HepG2 (cell line): ENCODE data around the gene EPHX1. TPM values are rescaled to one million over a fixed set of nuclear protein-coding genes. Genes with fewer than 3 reads are reported as not detected.

Experiments
- ATAC-seq: fragments of 200-7000 bp; cut with Tn5 transposase; 3 replicates; pipeline ENCODE4 v1.9.1; 2020; ENCODE audit warnings: mild to moderate bottlenecking, moderate library complexity
- Bru-seq: library from RNA; stranded (reverse); fragments of 400-500 nt; gene quantifications from one replicate; lab custom pipeline; 2021; lab: Mats Ljungman, UMichigan
- BruChase-seq, 2 experiments: library from RNA; stranded (reverse); fragments of 400-500 nt; gene quantifications; one replicate each; lab custom pipeline; 2021; lab: Mats Ljungman, UMichigan
- BruUV-seq: library from RNA; stranded (reverse); fragments of 400-500 nt; replicated peaks from 2 replicates; lab custom pipeline; 2021; lab: Mats Ljungman, UMichigan
- CTCF ChIA-PET: fragments of 300-600 bp; formaldehyde crosslinking; extraction: SDS; loops from one replicate; lab custom pipeline; 2021; ENCODE audit warnings: low total read pairs, inconsistent platforms, low intra/inter-chr PET ratio; lab: Yijun Ruan, JAX
- POLR2A ChIA-PET: fragments of 350-600 bp; sonication (Branson Sonifier 250); formaldehyde crosslinking; loops from one replicate; lab custom pipeline; 2020; ENCODE audit warnings: antibody characterized with exemption, inconsistent platforms; lab: Yijun Ruan, JAX
- DNase-seq: peaks from one replicate; pipeline ENCODE4 v3.0.0-alpha.2; 2015; ENCODE audit warnings: low spot score
- FAIRE-seq: peaks from 3 replicates; lab custom pipeline; 2011; peaks lifted over from hg19 to GRCh38; lab: Jason Lieb, UNC
- H2AFZ ChIP-seq: one replicate; pipeline ENCODE4 v1.6.1; 2011; ENCODE audit warnings: low read length, inconsistent platforms
- H3K27ac ChIP-seq: fragments of 300-600 bp; 3 replicates; pipeline ENCODE4 v1.8.0; 2011; ENCODE audit warnings: mixed run types, mild to moderate bottlenecking, mixed read lengths, low read length, inconsistent platforms; ENCODE audit not compliant: insufficient read depth; ENCODE audit errors: extremely low read length
- H3K27me3 ChIP-seq, 2 experiments: fragments of 200-600 bp in 1 of 2; 2 replicates in 1 of 2; 3 replicates in 1 of 2; pipeline versions ENCODE4 v1.6.0 to v1.8.0; 2011; ENCODE audit warnings: low read length in 2 of 2, mild to moderate bottlenecking in 2 of 2, moderate library complexity in 2 of 2, inconsistent platforms in 1 of 2; ENCODE audit not compliant: insufficient read depth in 2 of 2, control insufficient read depth in 1 of 2
- H3K36me3 ChIP-seq, 2 experiments: fragments of 200-600 bp in 1 of 2; replicated peaks in 1 of 2; 2 replicates in 1 of 2; 3 replicates in 1 of 2; pipeline versions ENCODE4 v1.5.1 to v1.8.0; 2011; ENCODE audit warnings: low read length in 2 of 2, inconsistent platforms in 1 of 2; ENCODE audit not compliant: insufficient read depth in 2 of 2, control insufficient read depth in 1 of 2
- H3K4me1 ChIP-seq: 2 replicates; pipeline ENCODE4 v1.5.1; 2012; ENCODE audit warnings: low read length, inconsistent platforms; ENCODE audit not compliant: insufficient read depth
- H3K4me2 ChIP-seq: 2 replicates; pipeline ENCODE4 v1.6.0; 2011; ENCODE audit warnings: low read depth, low read length, inconsistent platforms
- H3K4me3 ChIP-seq, 3 experiments: fragments of 200-600 bp in 1 of 3; sonication (generic), shearing (Covaris generic) in 1 of 3; replicated peaks in 1 of 3; 2 replicates each; pipeline ENCODE4 v1.5.1; 2011 to 2016; ENCODE audit warnings: low read length in 3 of 3, inconsistent platforms in 2 of 3, low read depth in 2 of 3, mild to moderate bottlenecking in 2 of 3, control low read depth in 1 of 3, mixed read lengths in 1 of 3; ENCODE audit not compliant: insufficient read depth in 1 of 3
- H3K79me2 ChIP-seq: one replicate; pipeline ENCODE4 v1.6.1; 2011; ENCODE audit warnings: low read length, inconsistent platforms; ENCODE audit not compliant: insufficient read depth
- H3K9ac ChIP-seq: 2 replicates; pipeline ENCODE4 v1.6.0; 2011; ENCODE audit warnings: mild to moderate bottlenecking, low read depth, low read length, inconsistent platforms; ENCODE audit not compliant: insufficient read depth
- H3K9me3 ChIP-seq: 2 replicates; pipeline ENCODE4 v1.5.1; 2012; ENCODE audit warnings: mild to moderate bottlenecking, low read length
- H4K20me1 ChIP-seq: 2 replicates; pipeline ENCODE4 v1.6.0; 2011; ENCODE audit warnings: inconsistent platforms, mild to moderate bottlenecking, low read length, moderate library complexity; ENCODE audit not compliant: insufficient read depth
- HIVEP1 ChIP-seq: sonication (generic); formaldehyde crosslinking; IDR thresholded peaks from 2 replicates; pipeline ENCODE4 v1.4.0; 2020; ENCODE audit warnings: mild to moderate bottlenecking, missing genetic modification reagents
- KDM2A ChIP-seq: sonication (generic); formaldehyde crosslinking; IDR thresholded peaks from 2 replicates; pipeline ENCODE4 v1.4.0; 2020; ENCODE audit warnings: low read depth, missing genetic modification reagents, borderline replicate concordance
- MED1 ChIP-seq: sonication (generic); formaldehyde crosslinking; IDR thresholded peaks from 2 replicates; pipeline ENCODE4 v1.4.0; 2020; ENCODE audit warnings: missing genetic modification reagents
- POLR2A ChIP-seq, 2 experiments: IDR thresholded peaks; 2 replicates each; pipeline ENCODE4 v1.6.1; 2011; ENCODE audit warnings: low read depth in 2 of 2, low read length in 2 of 2, mild to moderate bottlenecking in 1 of 2, moderate library complexity in 1 of 2; ENCODE audit not compliant: insufficient read depth in 1 of 2
- RARA ChIP-seq: IDR thresholded peaks from 2 replicates; pipeline ENCODE4 v1.6.1; 2016; ENCODE audit warnings: missing genetic modification reagents, missing compliant biosample characterization
- RXRB ChIP-seq: IDR thresholded peaks from 2 replicates; pipeline ENCODE4 v1.6.1; 2016; ENCODE audit warnings: borderline replicate concordance, missing genetic modification reagents, missing compliant biosample characterization
- STAG1 ChIP-seq: sonication (generic); formaldehyde crosslinking; IDR thresholded peaks from 2 replicates; pipeline ENCODE4 v1.4.0; 2020; ENCODE audit warnings: missing genetic modification reagents
- TP53 ChIP-seq: sonication (generic); formaldehyde crosslinking; conservative IDR thresholded peaks from 2 replicates; pipeline ENCODE4 v1.4.0; 2020; ENCODE audit warnings: missing genetic modification reagents
- ZNF224 ChIP-seq: sonication (generic); formaldehyde crosslinking; IDR thresholded peaks from 2 replicates; pipeline ENCODE4 v1.5.0; 2020; ENCODE audit warnings: mild to moderate bottlenecking, missing genetic modification reagents
- ZNF549 ChIP-seq: sonication (generic); formaldehyde crosslinking; IDR thresholded peaks from 2 replicates; pipeline ENCODE4 v1.5.0; 2020; ENCODE audit warnings: missing genetic modification reagents
- ZNF879 ChIP-seq: sonication (generic); formaldehyde crosslinking; IDR thresholded peaks from 2 replicates; pipeline ENCODE4 v1.8.1; 2023; ENCODE audit warnings: missing genetic modification reagents
- WGBS: methylation state at CpG from one replicate; pipeline ENCODE4 v1.1.6; 2017; ENCODE audit warnings: low lambda C conversion rate; 5-methylcytosine and 5-hydroxymethylcytosine counted together
- in situ Hi-C: cut with HindIII; loops from 2 replicates; pipeline ENCODE4 v1.10.0; 2017; ENCODE audit warnings: low pct_unique_long_range_greater_than_20kb; ENCODE audit not compliant: extremely low pct_ligation_motif_present
- intact Hi-C: fragments of 100-400 bp; cut with micrococcal nuclease; formaldehyde crosslinking; loops from one replicate; pipeline ENCODE4 v1.10.0; 2022; ENCODE audit not compliant: unreplicated experiment
- long read RNA-seq, 2 experiments: library from RNA in 1 of 2; library from polyadenylated mRNA in 1 of 2; stranded (forward) in 1 of 2; unstranded in 1 of 2; transcript quantifications; one replicate each; pipeline ENCODE4 v2.0.0, GENCODE V29; 2019 to 2022
- polyA minus RNA-seq, 3 experiments: library from RNA; depleted of rRNA, polyadenylated mRNA; stranded (reverse); fragments of >200 nt; gene quantifications; 2 replicates each; pipeline ENCODE4 v1.2.3, GENCODE V29; 2011; ENCODE audit warnings: low replicate concordance in 1 of 3
- polyA plus RNA-seq, 8 experiments: library from polyadenylated mRNA; depleted of rRNA in 3 of 8; stranded (reverse) in 7 of 8; unstranded in 1 of 8; fragments of >200 nt; fragmentation: Illumina TruSeq in 4 of 8; extraction: Trizol in 4 of 8; gene quantifications; 2 replicates each; pipeline versions ENCODE4 v1.2.1 to v1.2.3, GENCODE V29; 2011 to 2016; ENCODE audit warnings: low read depth in 4 of 8, missing spikeins in 1 of 8, mixed read lengths in 1 of 8; ENCODE audit not compliant: insufficient read depth in 1 of 8
- total RNA-seq, 5 experiments: library from RNA; depleted of rRNA; stranded (reverse); fragments of >200 nt; fragmentation: Illumina TruSeq; extraction: Trizol; gene quantifications; 2 replicates each; pipeline ENCODE4 v1.2.3, GENCODE V29; 2016; ENCODE audit warnings: low read depth in 1 of 5
- TF ChIP-seq, protein P1 (sequence below): sonication (generic); formaldehyde crosslinking; IDR thresholded peaks from 2 replicates; pipeline ENCODE4 v1.4.0; 2020; ENCODE audit warnings: mild to moderate bottlenecking, missing genetic modification reagents
- TF ChIP-seq, protein P2 (sequence below): sonication (generic); formaldehyde crosslinking; IDR thresholded peaks from 2 replicates; pipeline ENCODE4 v1.5.1; 2020; ENCODE audit warnings: mild to moderate bottlenecking, missing genetic modification reagents, moderate library complexity

Gene EPHX1
- total RNA-seq (2016; rRNA removed; fragmentation: Illumina TruSeq; extraction: Trizol) (28.8 and 36.5 TPM in 2 replicates), polyA plus RNA-seq (2011; rRNA removed) (27.7 and 38.3 TPM in 2 replicates), polyA minus RNA-seq (2011; rRNA and poly(A)+ RNA removed; ENCODE audit: low replicate concordance) (20.7 and 23.4 TPM in 2 replicates), Bru-seq, nascent RNA (percentile 69 among the genes with signal in this experiment), BruChase-seq, experiment 1, labeled RNA remaining after a 6-hour chase (percentile 61 among the genes with signal in this experiment), BruChase-seq, experiment 2, labeled RNA remaining after a 2-hour chase (percentile 62 among the genes with signal in this experiment)
- total RNA-seq (2016; cell fraction: cytosol; rRNA removed; fragmentation: Illumina TruSeq; extraction: Trizol; ENCODE audit: low read depth) = 20.0 and 23.1 TPM in 2 replicates
- 20.9 and 35.8 TPM in 2 replicates for total RNA-seq (2016; cell fraction: insoluble cytoplasmic fraction; rRNA removed; fragmentation: Illumina TruSeq; extraction: Trizol)
- 36.4 and 40.0 TPM in 2 replicates for total RNA-seq (2016; cell fraction: membrane; rRNA removed; fragmentation: Illumina TruSeq; extraction: Trizol)
- 48.7 and 54.7 TPM in 2 replicates for total RNA-seq (2016; cell fraction: nucleus; rRNA removed; fragmentation: Illumina TruSeq; extraction: Trizol)
- polyA plus RNA-seq (2011; cell fraction: cytosol; rRNA removed) = 18.6 and 23.4 TPM in 2 replicates
- 29.6 and 32.2 TPM in 2 replicates for polyA plus RNA-seq (2011; cell fraction: nucleus; rRNA removed)
- polyA plus RNA-seq (2012) = 80.6 and 134 TPM in 2 replicates
- 67.8 and 68.1 TPM in 2 replicates for polyA plus RNA-seq (2016; cell fraction: cytosol; fragmentation: Illumina TruSeq; extraction: Trizol; ENCODE audit: low read depth)
- polyA plus RNA-seq (2016; cell fraction: insoluble cytoplasmic fraction; fragmentation: Illumina TruSeq; extraction: Trizol; ENCODE audit: low read depth) = 43.8 and 55.8 TPM in 2 replicates
- polyA plus RNA-seq (2016; cell fraction: membrane; fragmentation: Illumina TruSeq; extraction: Trizol; ENCODE audit: low read depth) = 77.2 and 87.4 TPM in 2 replicates
- 134 and 141 TPM in 2 replicates for polyA plus RNA-seq (2016; cell fraction: nucleus; fragmentation: Illumina TruSeq; extraction: Trizol; ENCODE audit: insufficient read depth, low read depth)
- 21.0 and 23.9 TPM in 2 replicates for polyA minus RNA-seq (2011; cell fraction: cytosol; rRNA and poly(A)+ RNA removed)
- 15.3 and 18.4 TPM in 2 replicates for polyA minus RNA-seq (2011; cell fraction: nucleus; rRNA and poly(A)+ RNA removed)
- long read RNA-seq, experiment 1, transcript EPHX1-201 (9 exons, 1,660 nt) = major isoform, 6 of 8 reads
- long read RNA-seq, experiment 1, partial matches to known transcripts = 1 of 8 reads
- long read RNA-seq, experiment 1, other reads (novel, unspliced or antisense) = 1 of 8 reads
- long read RNA-seq, experiment 2, transcript EPHX1-206 (9 exons, 1,789 nt) = minor isoform, 20 of 404 reads
- long read RNA-seq, experiment 2, transcript EPHX1-201 (9 exons, 1,660 nt) = major isoform, 216 of 404 reads
- long read RNA-seq, experiment 2, transcript EPHX1-202 (9 exons, 1,780 nt) = minor isoform, 18 of 404 reads
- long read RNA-seq, experiment 2, partial matches to known transcripts = 123 of 404 reads
- long read RNA-seq, experiment 2, other reads (novel, unspliced or antisense) = 27 of 404 reads

DNA sequence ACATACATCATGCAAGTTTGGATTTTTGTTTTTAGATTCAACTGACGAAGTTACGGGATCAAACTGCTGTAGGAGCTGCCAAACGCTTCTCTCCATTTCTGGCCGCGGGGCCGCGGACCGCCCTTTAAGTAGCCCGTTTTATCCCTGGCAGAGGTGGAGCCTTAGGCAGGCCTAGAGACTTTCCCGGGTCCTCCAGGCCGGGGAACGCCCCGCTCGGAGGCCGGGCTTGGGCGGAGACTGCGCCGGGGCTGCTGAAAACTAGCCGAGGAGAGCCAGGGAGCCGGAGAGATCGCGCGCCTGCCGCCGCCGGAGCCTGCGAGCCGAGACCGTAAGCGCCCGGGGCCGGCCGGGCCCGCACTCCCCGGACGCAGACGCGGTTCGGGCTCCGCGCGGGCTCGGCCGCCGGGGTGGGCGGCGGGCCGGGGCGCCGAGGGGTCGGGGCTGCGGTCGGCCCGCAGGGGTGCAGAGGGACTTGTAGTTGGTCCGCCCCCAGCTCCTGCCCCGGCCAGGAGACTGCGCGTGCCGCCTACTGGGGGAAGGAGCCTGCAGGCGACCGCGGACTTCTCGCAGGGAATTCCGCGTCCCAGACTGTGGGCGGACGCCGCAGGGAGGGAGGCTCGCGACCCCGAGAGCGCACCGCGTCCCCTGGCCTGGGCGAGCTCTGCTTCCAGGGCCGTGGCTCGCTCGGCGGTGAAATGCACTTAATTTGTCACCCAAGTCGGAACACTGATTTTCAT, at the start of gene EPHX1:
Gene EPHX1, plus strand, starts transcription at position 283 of the 737 bp plus-strand sequence. CDS start 18,606 bp downstream, outside the sequence.
- POLR2A ChIA-PET = interaction anchor here (0.5 to 6.3 kb wide), 7 partner anchors 11 to 324 kb away, joined by 3 to 87 read pairs (median 5); partner anchors contain the start of genes SRP9 and TMEM63A
- WGBS = 0% methylated on average over 10 of the region's 80 CpGs
- peak; percentile 24; the same call in 1 of the 2 replicates for TF ChIP-seq MED1 (CRISPR knock-in tag)
- TF ChIP-seq ZNF879 (CRISPR knock-in tag) = peak; percentile 39; the same call in 1 of the 2 replicates
- 0 out of 2 replicates have a peak, but pooled peaks have one; percentile 23 for TF ChIP-seq KDM2A (CRISPR knock-in tag)
- no peak for TF ChIP-seq ZNF549 (CRISPR knock-in tag)
- no peak for TF ChIP-seq RXRB (CRISPR knock-in tag)
- TF ChIP-seq, protein P1, sequence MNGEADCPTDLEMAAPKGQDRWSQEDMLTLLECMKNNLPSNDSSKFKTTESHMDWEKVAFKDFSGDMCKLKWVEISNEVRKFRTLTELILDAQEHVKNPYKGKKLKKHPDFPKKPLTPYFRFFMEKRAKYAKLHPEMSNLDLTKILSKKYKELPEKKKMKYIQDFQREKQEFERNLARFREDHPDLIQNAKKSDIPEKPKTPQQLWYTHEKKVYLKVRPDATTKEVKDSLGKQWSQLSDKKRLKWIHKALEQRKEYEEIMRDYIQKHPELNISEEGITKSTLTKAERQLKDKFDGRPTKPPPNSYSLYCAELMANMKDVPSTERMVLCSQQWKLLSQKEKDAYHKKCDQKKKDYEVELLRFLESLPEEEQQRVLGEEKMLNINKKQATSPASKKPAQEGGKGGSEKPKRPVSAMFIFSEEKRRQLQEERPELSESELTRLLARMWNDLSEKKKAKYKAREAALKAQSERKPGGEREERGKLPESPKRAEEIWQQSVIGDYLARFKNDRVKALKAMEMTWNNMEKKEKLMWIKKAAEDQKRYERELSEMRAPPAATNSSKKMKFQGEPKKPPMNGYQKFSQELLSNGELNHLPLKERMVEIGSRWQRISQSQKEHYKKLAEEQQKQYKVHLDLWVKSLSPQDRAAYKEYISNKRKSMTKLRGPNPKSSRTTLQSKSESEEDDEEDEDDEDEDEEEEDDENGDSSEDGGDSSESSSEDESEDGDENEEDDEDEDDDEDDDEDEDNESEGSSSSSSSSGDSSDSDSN (CRISPR knock-in tag) = peak; percentile 93
- no peak for TF ChIP-seq TP53 (CRISPR knock-in tag)
- TF ChIP-seq, protein P2, sequence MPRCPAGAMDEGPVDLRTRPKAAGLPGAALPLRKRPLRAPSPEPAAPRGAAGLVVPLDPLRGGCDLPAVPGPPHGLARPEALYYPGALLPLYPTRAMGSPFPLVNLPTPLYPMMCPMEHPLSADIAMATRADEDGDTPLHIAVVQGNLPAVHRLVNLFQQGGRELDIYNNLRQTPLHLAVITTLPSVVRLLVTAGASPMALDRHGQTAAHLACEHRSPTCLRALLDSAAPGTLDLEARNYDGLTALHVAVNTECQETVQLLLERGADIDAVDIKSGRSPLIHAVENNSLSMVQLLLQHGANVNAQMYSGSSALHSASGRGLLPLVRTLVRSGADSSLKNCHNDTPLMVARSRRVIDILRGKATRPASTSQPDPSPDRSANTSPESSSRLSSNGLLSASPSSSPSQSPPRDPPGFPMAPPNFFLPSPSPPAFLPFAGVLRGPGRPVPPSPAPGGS (CRISPR knock-in tag) = 0 out of 2 replicates have a peak, but pooled peaks have one; percentile 33
- peak; percentile 65 to 91 for TF ChIP-seq POLR2A (IDR thresholded peaks at IDR 0.05; ENCODE audit: insufficient read depth in 1 of 2, low read depth in 2 of 2, low read length in 2 of 2)
- TF ChIP-seq ZNF224 = 0 out of 2 replicates have a peak, but pooled peaks have one; percentile 36
- TF ChIP-seq HIVEP1 = peak; percentile 57; the same call in 1 of the 2 replicates
- peak; percentile 29 for TF ChIP-seq STAG1 (CRISPR knock-in tag)
- TF ChIP-seq RARA (CRISPR knock-in tag) = 0 out of 2 replicates have a peak, but pooled peaks have one; percentile 10

More for the DNA sequence above, at the start of gene EPHX1:
- Histone ChIP-seq H3K79me2 (peaks cover 25% of the 10 kb centered on the region), H3K36me3 (0 out of 5 replicates have a peak, but pooled peaks cover 0 to 1% of the 10 kb centered on the region in 2 experiments), H4K20me1 (no peaks in the 10 kb centered on the region), H3K4me2 (peak within 1 kb of the TSS; percentile 93), H3K27ac (peak within 1 kb of the TSS; percentile 69), H2AFZ (no peak within 1 kb of the TSS), H3K9me3 (no peaks in the 10 kb centered on the region), H3K27me3 (no peaks in the 10 kb centered on the region), H3K4me1 (peaks cover 54% of the 10 kb centered on the region), H3K4me3 (peak within 1 kb of the TSS; percentile 68 to 87 (median 80)), H3K9ac (peak within 1 kb of the TSS; percentile 79)
- FAIRE-seq (peak; percentile 72), DNase-seq (peak; percentile 76), ATAC-seq (peak; percentile 79)
- in situ Hi-C loops (no loop called here), intact Hi-C loops (no loop called here)
- CTCF ChIA-PET = interaction anchor here (1.3 to 1.7 kb wide), 2 partner anchors 33 to 335 kb away, joined by 3 read pairs; partner anchors contain the start of gene SRP9
- TSS peak; percentile 56 for BruUV-seq
